GM19455 (cell line): Measurements from ENCODE around the gene ALG8.

Experiments used
- ATAC-seq: cut with Tn5 transposase; IDR thresholded peaks from one replicate; pipeline ENCODE4 v1.9.1; 2021; ENCODE audit not compliant: unreplicated experiment

The ALG8 gene

DNA sequence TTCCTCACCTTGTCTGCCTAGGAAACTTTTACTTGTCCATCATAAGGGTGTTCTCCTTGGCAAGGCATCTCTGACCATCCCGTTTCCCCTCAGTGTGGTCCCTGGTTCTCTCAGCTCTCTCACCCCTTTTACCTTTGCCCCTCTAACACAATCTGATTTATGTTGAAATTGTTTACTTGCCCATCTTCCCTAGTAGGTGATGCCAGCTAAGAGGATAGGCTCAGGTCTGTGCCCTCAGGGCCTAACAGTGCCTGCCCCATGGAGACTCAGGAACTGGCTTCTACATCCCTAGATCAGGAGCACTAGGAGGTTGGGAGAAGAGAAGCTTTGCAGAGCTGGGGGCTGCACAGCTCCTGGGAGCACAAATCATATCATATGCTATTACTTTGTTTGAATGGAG lies 21.1 kb upstream of the ALG8 start:
- no peak for ATAC-seq

DNA sequence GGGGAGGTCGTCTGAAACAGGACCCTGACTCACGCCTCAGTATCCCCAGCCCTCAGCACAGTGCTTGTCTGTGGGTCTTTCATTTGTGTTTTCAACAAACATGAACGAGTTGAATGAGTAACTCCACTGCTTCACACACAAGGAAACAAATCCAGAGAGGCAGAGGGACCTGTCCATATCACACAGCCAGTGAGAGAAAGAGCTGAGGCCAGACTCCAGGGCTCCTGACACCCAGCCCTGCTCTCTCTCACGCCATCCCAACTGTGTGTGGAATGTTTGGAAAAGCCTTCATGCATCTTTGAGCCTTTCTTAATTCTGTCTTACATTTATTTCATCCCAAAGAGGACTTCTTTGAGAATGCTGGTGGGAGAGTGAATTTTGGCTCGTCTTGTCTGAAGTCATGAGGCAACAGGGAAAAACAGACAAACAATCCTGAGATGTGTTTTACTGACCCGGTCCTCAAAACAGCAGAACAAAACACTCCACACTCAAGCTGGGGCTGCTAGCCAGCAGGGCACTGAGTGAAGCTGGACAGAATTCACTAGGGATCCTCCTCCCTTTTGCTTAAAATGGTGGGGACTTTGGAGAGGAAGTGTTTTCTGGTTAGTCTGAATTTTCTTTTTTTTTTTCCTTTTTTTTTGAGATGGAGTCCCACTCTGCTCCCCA lies 19.7 kb upstream of the ALG8 start:
- ATAC-seq: no peak

DNA sequence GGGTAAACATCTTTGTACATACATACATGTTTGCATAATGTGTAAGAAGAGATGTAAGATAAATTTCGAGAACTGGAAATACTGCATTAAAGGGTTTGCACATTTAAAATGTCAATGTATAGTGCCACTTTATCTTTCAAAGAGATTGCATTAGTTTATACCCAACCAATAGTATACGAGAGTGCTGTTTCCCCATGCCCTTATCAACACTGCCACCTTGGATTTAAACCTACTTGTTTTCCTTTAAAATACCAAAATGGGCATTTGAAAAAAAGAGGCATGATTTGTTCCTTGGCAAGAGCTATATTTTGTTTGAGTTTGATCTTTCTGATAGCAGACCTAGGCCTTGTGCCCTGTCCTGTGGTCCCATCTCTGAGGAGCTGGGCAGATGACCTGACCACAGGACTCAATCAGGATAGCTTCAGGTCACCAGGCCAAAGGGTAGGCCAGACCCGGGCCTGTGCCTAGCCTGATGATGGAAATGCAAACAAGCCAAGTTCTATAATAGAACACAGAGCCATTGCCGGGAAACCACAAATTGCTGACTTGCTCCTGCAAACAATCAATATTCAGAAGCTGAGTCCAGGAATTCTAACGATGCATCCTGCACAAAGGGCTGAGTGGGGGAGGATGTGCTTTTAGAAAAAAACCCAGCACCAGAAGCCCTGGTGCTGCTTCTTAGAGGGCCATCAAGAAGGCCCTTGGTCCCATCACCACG lies 16.9 kb upstream of the ALG8 start:
- no peak for ATAC-seq

DNA sequence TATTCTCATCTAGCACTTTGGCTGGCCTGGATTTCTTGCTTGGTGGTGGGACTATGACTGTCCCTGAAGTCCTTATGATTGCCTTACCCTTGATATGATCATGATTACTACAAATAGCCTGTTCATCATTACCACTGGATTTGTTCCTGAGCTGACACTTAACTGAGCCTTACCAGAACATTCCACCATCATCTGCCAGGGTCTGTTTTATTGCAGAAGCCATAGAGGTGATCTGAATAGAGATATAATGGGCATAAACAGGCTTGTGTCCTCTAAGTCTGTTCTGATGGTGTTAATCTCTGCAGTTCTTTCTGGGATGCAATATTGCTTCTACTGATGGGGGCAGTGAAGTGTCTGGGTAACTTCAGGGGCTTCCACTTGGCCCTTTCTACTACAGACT lies 12.4 kb upstream of the ALG8 start:
- no peak for ATAC-seq

DNA sequence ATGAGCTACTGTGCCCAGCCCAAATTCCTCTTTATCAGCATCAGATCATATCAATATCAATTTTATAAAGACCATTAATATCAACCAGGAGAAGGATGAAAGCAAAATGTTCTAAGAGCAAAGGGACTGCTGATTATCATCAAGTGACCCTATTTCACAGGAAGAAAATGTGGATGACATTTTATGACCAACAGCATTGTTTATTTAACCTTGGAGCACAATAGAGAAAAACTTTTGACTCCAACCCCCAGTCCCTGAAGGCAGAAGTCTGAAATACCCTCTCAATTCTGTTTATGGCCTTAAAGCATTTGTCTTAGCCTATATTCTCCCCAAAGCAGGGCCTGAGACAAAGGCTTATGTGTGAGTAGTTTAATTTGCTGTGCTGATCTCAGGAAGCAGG lies 11.3 kb upstream of the ALG8 start:
- no peak for ATAC-seq

DNA sequence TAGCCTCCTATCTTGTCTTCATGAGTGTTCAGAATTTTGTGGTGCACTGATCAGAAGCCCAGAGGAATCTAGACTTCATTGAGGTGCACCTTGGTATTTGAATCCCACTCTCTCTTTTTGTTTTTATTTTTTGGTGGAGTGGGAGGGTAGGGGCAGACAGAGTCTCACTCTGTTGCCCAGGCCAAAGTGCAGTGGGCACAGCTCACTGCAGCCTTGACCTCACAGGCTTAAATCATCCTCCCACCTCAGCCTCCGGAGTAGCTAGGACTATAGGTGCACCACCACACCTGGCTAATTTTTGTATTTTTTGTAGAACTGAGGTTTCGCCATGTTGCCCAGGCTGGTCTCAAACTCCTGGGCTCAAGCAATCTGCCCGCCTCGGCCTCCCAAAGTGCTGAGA lies 10.9 kb upstream of the ALG8 start:
- ATAC-seq: no peak

DNA sequence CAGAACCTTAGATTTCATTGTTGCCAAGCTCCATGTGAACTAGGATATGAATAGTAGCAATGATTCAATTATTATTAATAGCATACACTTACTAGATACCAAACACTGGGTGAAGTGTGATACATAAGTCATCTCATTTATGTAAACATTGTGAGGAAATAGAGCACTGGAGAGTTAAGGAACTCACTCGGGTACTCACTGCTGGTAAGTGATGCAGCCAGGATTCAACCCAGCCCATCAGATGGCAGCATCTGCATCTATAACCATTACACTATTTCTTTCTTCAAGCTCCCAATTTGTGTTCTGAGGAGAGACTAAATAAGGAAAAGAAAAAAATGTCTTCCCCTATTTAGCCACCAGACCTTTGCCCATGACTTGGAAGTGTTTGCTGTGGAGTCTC lies 10.2 kb upstream of the ALG8 start:
- no peak for ATAC-seq

DNA sequence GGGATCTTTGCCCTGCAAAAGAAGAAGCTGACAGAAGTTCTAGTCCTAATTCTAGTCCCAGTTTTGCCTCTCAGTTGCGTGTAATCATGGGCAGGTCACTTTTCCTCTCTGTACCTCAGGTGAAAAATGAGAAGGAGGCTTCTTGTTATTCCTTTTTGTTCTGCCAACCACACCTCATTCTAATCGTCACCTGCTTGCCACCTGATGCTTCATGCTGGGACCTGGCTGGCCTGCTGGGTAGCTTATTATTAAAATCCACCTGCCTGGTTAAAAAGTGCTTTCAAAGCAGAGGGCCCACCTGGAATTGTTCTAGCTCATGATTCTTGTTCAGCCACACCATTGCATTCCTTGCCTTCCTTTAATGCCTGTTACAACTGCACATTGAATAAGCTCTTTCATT lies 8.4 kb upstream of the ALG8 start:
- ATAC-seq: no peak

DNA sequence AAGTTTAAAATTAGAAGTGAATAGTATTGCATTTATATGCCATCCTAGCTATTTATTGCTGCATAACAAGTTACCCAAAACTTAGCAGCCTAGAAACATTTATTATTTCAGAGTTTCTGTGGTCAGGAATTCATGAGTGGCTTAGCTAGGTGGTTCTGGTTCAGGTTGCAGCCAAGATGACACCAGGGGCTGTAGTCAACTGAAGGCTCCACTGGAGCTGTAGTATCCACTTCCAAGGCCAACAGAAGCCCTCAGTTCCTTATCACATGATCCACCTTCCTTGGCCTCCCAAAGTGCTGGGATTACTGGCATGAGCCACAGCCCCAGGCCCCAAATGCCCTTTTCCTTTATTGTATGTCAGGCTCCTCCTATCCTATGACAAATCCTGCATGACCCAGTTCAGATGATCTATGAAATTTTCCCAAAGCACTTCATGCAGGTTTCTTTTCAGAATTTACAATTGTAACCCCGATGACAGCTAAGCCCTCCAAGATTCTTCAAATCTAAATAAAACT lies 6.1 kb upstream of the ALG8 start:
- no peak for ATAC-seq

DNA sequence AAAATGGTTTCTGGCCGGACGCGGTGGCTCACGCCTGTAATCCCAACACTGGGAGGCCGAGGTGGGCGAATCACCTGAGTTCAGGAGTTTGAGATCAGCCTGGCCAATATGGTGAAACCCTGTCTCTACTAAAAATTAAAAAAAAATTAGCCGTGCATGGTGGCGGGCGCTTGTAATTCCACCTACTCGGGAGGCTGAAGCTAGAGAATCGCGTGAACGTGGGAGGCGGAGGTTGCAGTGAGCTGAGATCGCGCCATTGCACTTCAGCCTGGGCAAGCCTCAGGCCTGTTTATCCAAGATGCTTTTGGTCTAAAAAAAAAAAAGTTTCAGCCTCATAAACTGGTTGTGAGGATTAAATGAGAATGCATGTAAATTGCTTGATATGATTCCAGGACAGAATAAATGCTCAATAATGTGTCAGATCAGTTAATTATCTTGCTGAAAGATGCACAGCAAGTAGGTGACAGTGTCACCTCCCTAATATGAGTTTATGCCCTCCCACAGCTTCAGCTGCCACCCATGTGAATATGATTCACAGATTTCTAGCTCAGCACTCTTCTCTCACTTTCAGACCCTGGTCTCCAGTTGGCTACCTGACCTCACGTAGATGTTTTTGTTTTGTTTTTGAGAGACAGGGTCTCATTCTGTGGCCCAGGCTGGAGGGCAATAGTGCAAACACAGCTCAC lies 1.1 kb upstream of the ALG8 start:
- ATAC-seq: no peak

DNA sequence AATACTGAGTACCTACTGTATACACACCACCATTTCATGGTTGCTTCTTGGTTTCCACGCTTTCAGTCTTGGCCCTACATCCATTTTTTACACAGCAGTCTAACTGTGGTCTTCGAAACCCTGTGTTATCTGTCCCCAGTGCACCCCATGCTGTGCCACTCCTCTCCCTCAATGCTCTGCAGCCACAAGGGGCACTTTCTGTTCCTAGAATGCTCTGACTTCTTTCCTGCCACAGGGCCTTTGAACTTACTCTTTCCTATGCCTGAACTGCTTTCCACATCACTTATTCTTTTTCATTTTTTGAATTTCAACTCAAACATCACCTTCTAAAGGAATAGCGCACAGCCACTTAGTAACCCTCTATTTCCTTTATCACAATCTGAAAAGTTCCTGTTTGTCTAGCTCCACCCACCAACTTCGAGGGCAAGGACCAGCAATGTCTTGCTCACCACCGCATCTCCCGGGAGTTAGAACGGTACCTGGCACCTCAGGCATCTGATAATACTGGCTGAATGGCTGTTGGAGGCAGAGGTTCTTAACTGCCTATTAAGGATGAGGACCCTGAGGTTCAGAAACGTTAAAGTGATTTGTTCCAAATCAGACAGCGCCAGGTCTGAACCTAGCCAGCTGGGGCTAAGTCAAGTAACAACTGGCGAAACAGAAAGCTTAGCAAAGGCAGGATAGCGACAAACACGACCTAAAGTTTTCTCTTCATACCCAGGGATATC lies 568 bp downstream of the ALG8 start:
- peak; percentile 26 for ATAC-seq

DNA sequence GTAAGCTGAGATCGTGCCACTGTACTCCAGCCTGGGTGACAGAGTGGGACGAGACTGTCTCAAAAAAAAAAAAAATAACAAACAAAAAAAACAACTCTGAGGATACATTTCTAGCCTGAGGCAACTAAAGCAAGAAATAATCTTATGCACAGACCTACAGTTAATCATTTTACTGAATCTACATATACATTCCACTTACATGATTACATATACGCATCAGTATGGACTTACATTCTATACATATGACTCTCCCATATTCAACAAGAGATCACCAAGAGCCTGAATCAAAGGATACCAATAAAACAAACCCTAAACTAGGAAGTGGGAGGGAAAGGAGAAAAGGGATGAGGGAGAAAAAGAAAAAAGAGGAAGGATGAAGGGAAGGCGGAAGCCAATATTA lies 1.1 kb downstream of the ALG8 start:
- no peak for ATAC-seq

DNA sequence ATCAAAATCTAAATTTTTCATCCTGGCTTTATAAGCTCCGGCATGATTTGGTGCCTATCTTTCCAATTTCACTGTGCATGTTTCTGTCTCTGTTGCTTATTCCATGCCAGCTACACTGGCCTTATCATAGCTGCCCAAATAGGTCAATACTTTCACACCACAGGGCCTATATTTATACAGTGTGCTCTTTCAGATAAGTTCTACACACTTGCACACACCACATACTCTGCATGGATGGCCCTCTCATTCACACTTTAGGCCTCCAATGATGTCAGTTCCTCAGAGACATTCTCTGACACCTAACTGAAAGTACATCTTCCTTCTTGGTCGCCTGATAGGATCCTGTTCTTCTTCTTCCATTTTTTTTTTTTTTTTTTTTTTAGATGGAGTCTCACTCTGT lies 7.0 kb downstream of the ALG8 start:
- ATAC-seq: no peak

DNA sequence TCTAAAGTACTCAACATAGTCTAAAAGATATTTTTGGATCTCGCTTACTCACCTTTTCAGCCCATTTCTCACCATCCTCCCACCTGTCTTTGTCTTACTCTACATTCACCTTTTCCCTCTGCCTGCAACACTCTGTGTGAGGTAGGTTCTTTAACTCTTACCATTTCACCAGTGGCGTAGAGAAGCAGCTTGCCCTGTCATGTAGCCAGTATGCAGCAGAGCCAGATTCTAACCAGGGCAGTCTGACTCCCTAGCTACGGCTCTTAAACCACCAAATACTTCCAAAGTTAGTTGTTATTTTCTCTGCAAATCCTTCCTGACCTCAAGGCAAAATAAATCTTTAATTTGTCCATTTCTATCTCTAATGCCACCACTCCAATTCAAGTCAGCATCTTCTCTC lies 7.5 kb downstream of the ALG8 start:
- ATAC-seq: no peak

DNA sequence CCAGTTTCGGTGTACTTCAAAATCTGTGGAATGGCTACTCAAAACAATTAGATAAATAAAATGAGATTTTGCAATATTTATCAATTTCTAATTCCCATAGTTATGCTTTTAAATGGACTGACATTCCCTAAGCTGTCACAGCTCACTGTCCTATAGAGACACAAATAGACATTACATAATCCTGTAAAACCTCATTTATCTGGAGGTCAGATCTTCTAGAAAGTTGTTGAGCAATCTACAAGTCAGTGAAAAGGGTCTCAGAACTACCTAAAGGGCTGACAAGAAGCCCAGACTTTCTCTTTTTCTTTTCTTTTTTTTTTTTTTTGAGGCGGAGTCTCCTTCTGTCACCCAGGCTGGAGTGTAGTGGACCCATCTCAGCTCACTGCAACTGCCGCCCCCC lies 12.0 kb downstream of the ALG8 start:
- no peak for ATAC-seq

DNA sequence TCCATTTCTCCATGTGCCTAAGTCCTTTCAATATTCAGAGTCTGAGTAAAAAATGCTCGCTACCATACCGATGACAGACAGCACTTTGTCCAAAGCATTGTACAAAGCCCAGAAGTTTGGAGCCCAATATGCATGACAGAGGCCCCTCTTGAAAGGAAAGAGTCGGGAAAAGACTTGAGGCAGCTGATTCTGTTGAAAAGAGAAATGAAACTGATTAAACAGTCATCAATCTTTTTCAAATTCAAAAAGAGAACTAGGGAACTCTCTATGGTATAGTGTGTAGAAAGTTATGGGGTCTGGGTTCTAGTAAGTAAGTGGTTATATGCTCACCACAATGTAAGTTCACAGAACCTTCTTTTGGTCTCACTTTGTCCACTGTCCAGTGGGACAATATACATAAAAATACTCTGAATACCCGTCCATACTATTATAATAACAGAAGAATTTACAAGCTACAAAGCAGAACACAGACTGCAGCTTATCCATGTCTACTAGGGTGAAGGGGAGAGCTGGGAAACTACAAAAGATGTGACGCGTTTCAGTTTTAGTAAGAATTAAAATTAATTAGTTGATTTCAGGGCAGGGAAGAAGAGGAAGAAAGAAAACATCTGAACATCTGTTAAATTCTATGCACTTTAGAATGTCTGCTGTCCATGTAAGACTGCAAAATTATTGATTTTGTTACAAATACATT lies 26.7 kb downstream of the ALG8 start:
- peak; percentile 80 for ATAC-seq

DNA sequence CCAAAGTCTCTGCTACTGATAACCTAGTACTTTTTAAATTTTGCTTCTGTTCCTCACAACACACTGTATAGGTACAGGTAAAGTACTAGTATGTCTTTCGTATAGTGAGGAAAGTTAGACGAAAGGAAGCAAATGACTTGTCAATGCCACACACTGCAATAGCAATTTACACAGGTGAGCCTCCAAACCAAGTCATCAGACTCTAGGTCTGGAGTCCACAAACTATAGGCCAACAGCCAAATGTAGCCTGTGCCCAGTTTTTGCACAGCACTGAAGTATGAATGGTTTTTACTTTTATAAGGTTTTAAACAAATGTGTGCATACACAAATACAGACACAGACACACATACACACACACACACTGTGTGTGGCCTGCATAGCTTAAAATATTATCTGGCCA lies 28.1 kb downstream of the ALG8 start:
- ATAC-seq: no peak

DNA sequence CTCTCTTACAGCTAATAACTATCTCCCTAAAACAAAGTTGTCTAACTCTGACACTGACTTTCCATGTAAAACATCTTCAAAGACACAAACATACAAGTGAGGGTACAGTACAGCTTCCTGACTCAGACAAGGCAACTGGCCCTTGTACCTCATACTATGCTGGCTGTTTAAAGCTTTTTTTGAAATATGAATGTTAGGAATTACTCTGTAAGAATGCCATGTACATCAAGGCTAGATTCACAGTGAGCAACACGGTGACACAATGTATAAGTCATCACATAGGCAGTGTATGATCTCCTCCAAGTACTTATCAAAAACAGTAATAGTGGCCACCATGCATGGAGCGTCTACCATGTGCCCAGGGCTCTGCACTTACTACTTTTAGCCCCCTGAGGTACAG lies 28.6 kb downstream of the ALG8 start:
- no peak for ATAC-seq

DNA sequence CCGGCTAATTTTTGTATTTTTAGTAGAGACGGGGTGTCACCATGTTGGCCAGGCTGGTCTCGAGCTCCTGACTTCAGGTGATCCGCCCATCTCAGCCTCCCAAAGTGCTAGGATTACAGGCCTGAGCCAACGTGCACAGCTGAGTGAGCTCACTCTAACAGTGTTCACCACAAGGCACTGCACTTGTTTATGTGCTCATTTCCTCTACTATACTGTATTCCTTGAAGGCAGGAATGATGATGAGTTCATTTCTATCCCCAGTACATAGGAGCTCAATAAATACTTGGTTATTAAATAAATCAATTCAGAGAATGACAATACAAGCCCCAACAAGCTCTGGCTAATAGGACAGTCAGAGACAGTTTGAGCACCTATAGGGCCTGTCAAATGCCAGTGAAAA lies 29.1 kb downstream of the ALG8 start:
- ATAC-seq: no peak

DNA sequence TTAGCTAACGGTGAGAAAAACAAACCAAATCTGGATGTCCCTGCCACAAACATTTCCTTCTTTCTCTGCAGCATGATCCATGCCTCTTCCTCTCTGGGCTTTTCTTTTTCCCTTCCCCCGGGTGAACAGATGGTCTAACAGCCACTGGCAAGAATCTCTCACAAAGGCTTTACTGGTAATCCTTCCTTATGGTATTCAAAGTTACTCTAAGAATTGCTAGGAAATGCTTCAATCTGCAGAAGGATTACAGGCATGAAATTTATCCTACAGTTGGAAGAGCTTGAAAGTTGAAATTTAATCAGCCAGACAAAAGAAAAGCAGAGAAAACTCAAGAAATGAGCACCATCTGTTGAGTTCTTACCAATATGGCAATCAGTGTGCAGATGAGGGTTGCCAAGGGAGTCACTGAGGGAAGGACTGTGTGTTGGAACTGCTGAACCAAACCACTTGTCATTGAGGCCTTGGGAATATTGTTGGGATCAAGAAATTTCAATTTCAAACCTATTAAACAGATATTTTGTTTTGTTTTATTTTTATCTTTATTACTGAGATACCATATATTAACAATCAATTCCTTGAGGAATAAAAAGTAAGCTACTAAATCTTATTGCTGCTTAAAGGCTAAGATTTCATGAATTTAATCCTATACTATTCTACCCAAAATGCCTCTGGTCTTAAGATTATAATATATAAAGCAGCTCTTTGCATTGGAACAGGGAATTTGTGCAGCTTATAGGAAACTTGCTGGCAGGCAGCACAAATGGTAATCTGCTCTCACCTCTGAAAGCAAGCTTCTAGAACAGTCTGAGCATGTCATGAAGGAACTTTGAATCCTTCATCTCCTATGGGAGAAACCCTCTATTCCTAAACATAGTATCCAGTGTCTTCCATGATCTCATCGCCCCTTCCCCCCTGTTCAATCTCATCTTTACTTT lies 30.1 kb downstream of the ALG8 start:
- ATAC-seq: no peak
